ENCODE data around the gene PRRT1.

GRCh38 chr6:32177183-32177787 lies 25.5 kb upstream of the PRRT1 start:
- no peak for TF ChIP-seq CTCF (optimal IDR thresholded peaks at IDR 0.05 in 1 of 3, IDR thresholded peaks at IDR 0.05 in 1 of 3, conservative IDR thresholded peaks at IDR 0.05 in 1 of 3; ENCODE audit: extremely low read depth in 1 of 3, insufficient read depth in 2 of 3, low read length in 3 of 3)
- no peak for TF ChIP-seq EZH2 (IDR thresholded peaks at IDR 0.05; ENCODE audit: low read length)
